ENCODE measurements around the gene CTTN.

Gene CTTN

DNA sequence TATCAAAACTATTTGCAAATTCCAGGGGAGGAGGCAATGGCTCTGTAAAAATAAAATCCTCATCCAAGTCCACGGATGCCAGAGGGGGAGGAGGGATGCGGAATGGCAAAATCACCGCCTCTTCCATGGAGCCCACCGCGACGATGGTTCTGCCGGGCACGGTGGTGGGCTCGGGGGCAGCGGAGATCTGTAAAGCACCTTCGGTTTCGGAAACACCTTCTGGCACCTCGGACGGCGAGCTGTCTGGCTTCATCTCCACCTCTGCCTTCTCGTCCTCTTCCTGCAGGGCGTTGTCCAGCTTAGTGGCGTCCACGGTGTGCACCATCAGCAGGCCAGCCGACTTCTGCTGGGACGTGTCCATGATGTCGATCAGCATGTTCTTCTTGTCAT lies 87.7 kb downstream of the CTTN start:
- H3K4me3 Mint-ChIP-seq, result no peak overlapping the region
- H3K36me3 Mint-ChIP-seq (ENCODE audit: insufficient read depth), result peaks cover 2% of the 10 kb centered on the region
- H3K27ac Mint-ChIP-seq, result no peak overlapping the region
- no peaks in the 10 kb centered on the region for H3K9me3 Mint-ChIP-seq
- H3K4me1 Mint-ChIP-seq (ENCODE audit: low read depth in 2 of 2), result no peaks in the 10 kb centered on the region
- H3K27me3 Mint-ChIP-seq, result peaks cover 7 to 11% of the 10 kb centered on the region in 2 donors
- DNase-seq, result no peak
- ATAC-seq (replicated peaks), result no peak

Data from effector memory CD8-positive, alpha-beta T cell (primary cell).